ENCODE data around the gene SCYGR4. TPM values are rescaled to one million over a fixed set of nuclear protein-coding genes. Genes with fewer than 3 reads are reported as not detected.
"Not testable (repeated sequence)": the region's sequence is repeated elsewhere in the genome, so short reads cannot be mapped to it uniquely, and the experiment has no call there.

SCYGR4 gene
- total RNA-seq, 2 donors from 2014 or later, result not detected

DNA sequence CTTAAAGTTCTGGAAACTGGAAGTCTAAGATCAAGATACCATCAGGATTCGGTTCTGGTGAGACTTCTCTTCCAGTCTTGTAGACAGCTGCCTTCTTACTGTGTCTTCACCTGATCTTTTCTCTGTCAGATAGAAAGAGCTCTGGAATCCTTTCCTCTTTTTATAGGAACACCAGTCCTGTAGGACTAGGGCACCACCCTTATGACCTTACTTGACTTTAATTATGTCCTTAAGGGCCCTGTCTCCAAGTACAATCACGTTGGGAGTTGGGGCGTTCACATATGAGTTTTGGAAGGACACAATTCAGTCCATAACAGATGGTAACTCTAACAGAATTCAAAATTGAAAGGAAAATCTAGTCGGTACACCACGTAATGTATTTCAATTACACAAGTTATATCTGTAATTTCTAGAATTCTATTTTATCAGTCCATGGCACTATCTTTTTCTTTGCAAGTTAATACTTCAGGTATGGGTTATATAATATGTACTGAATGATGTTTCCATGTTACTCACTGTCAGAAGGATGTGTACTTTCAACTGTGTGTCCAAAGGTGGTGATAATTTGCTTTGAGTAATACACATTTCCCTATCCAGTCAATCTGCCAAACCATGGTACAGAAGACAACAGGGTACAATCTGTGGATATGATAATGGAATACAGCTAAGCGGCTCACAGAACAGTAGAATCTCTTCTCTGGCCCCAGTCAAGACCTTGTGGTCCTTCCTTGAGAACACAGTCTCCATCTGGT, 48.1 kb downstream of the SCYGR4 start:
- Histone ChIP-seq H3K9ac (ENCODE audit: extremely low read depth, low read length, poor library complexity, severe bottlenecking) (no peak overlapping the region), H3K27me3 (ENCODE audit: control insufficient read depth, insufficient read depth, low read length, poor library complexity, severe bottlenecking) (no peaks in the 10 kb centered on the region), H3K4me3 (ENCODE audit: low read length) (no peak overlapping the region), H3K27ac (ENCODE audit: low read depth, low read length) (no peak overlapping the region), H3K36me3 (ENCODE audit: control insufficient read depth, insufficient read depth, low read length) (no peaks in the 10 kb centered on the region), H3K4me1 (ENCODE audit: control insufficient read depth, insufficient read depth, low read length) (peaks cover 9% of the 10 kb centered on the region), H3K9me3 (ENCODE audit: control insufficient read depth, low read length) (no peaks in the 10 kb centered on the region)
- TF ChIP-seq, protein P1, sequence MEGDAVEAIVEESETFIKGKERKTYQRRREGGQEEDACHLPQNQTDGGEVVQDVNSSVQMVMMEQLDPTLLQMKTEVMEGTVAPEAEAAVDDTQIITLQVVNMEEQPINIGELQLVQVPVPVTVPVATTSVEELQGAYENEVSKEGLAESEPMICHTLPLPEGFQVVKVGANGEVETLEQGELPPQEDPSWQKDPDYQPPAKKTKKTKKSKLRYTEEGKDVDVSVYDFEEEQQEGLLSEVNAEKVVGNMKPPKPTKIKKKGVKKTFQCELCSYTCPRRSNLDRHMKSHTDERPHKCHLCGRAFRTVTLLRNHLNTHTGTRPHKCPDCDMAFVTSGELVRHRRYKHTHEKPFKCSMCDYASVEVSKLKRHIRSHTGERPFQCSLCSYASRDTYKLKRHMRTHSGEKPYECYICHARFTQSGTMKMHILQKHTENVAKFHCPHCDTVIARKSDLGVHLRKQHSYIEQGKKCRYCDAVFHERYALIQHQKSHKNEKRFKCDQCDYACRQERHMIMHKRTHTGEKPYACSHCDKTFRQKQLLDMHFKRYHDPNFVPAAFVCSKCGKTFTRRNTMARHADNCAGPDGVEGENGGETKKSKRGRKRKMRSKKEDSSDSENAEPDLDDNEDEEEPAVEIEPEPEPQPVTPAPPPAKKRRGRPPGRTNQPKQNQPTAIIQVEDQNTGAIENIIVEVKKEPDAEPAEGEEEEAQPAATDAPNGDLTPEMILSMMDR (conservative IDR thresholded peaks at IDR 0.05), result no peak
- peaks cover 15% of the 10 kb centered on the region for H3K4me1 Mint-ChIP-seq
- 90 to 93% methylated on average over 3 to 6 of the region's 6 CpGs for WGBS, 2 experiments (ENCODE audit: insufficient coverage in 1 of 2, insufficient read length in 1 of 2)
- no peaks in the 10 kb centered on the region for H3K36me3 Mint-ChIP-seq (ENCODE audit: low read depth)
- no peak overlapping the region for H3K4me3 Mint-ChIP-seq
- no peaks in the 10 kb centered on the region for H3K27me3 Mint-ChIP-seq (ENCODE audit: insufficient read depth)
- DNase-seq, result no peak
- H3K27ac Mint-ChIP-seq, result no peak overlapping the region
- H3K9me3 Mint-ChIP-seq, result no peaks in the 10 kb centered on the region

DNA sequence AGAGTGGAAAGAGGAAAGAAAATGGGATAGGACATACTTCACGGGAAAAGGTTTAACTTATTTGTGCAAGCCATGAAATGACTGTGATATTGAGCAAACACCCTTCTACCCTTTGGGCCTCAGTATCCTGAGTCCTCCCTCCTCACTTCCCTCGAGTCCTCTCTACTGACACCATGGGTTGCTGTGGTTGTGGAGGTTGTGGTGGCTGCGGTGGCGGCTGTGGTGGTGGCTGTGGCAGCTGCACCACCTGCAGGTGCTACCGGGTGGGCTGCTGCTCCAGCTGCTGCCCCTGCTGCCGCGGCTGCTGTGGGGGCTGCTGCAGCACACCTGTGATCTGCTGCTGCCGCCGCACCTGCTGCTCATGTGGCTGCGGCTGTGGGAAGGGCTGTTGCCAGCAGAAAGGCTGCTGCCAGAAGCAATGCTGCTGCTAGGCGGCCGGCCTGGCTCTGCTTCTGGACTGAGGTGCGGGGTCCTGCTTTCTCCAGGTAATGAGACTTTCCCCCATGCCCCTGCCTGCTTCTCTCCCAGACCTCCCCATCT, 49.4 kb downstream of the SCYGR4 start, which contains the start of gene SCYGR5:
Gene SCYGR5 (plus strand): TSS at position 174 of the 540 bp plus-strand sequence. CDS start 0 bp downstream, at position 174.
- WGBS, 2 experiments (ENCODE audit: insufficient coverage in 1 of 2, insufficient read length in 1 of 2), result 90 to 96% methylated on average over 4 to 10 of the region's 13 CpGs
- H3K9me3 ChIP-seq (ENCODE audit: control insufficient read depth, low read length); H3K4me3 Mint-ChIP-seq; H3K36me3 ChIP-seq (ENCODE audit: control insufficient read depth, insufficient read depth, low read length); H3K9ac ChIP-seq (ENCODE audit: extremely low read depth, low read length, poor library complexity, severe bottlenecking); H3K4me3 ChIP-seq (ENCODE audit: low read length); H3K4me1 ChIP-seq (ENCODE audit: control insufficient read depth, insufficient read depth, low read length); DNase-seq; H3K27me3 Mint-ChIP-seq (ENCODE audit: insufficient read depth); H3K27me3 ChIP-seq (ENCODE audit: control insufficient read depth, insufficient read depth, low read length, poor library complexity, severe bottlenecking); H3K27ac ChIP-seq (ENCODE audit: low read depth, low read length); H3K4me1 Mint-ChIP-seq; H3K9me3 Mint-ChIP-seq; H3K36me3 Mint-ChIP-seq (ENCODE audit: low read depth); H3K27ac Mint-ChIP-seq: not testable (repeated sequence)

Other genes with a start within 250 kb of the SCYGR4 start
- gene TM4SF20, start 238.2 kb upstream of the SCYGR4 start, total RNA-seq, result not detected
- gene SCYGR1, start 229.5 kb upstream of the SCYGR4 start, total RNA-seq, result not detected
- 10 to 100 TPM; 90.3 to 92.0 TPM for gene AGFG1, start 145.3 kb upstream of the SCYGR4 start, total RNA-seq
- not detected for gene SCYGR2, start 18.6 kb upstream of the SCYGR4 start, total RNA-seq
- gene SCYGR3, start 2.7 kb upstream of the SCYGR4 start, total RNA-seq, result not detected
- gene SCYGR5, start 49.3 kb downstream of the SCYGR4 start, total RNA-seq, result not detected
- 1 to 10 TPM in 1 of 2 donors, under 1 TPM in 1; 0.68 to 1.1 TPM for gene SLC19A3, start 100.5 kb downstream of the SCYGR4 start, total RNA-seq
- gene SCYGR6, start 107.3 kb downstream of the SCYGR4 start, total RNA-seq, result not detected
- gene SCYGR7, start 110.8 kb downstream of the SCYGR4 start, total RNA-seq, result not detected
- gene SCYGR8, start 128.4 kb downstream of the SCYGR4 start, total RNA-seq, result not detected
- gene CCL20, start 196.3 kb downstream of the SCYGR4 start, total RNA-seq, result not detected